Kidney glomerular epithelial cell (primary cell): Measurements from ENCODE around the gene PACS1.

Experiments used
- DNase-seq: peaks from one replicate; lab custom pipeline; 2025; lab: John Stamatoyannopoulos, UW

The PACS1 gene

DNA sequence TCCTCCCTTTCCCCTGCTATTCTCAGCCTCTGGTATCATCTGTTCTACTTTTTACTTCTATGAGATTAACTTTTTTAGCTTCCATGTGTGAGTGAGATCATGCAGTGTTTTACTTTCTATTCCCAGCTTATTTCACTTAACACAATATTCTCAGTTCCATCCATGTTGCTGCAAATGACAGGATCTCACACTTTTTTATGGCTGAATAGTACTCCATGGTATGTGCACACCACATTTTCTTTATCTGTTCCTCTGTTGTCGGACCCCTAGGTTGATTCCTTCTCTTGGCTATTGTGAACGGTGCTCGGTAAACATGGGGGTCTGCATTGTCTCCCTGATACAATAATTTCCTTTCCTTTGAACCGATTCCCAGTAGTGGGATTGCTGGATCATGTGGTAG, 117.4 kb downstream of the PACS1 start:
- DNase-seq: no peak

DNA sequence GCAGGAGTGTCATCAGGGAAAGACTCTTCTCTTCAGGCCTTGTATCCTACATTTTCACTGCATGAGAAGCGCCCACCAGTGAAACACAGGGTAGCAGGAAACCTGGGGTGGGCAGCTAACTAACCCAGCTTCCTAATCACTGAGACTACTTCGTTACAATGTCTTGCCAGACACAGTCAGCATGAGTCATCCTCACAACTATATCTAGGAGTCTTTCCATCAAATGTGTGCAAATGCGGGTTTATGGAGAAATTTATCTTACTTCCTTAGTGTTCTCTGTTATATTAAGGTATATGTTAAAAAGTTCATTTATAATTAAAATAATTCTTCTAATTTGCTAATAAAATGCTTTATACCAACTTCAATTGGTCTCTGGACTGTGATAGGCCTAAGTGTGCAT, 118.5 kb downstream of the PACS1 start:
- no peak for DNase-seq

DNA sequence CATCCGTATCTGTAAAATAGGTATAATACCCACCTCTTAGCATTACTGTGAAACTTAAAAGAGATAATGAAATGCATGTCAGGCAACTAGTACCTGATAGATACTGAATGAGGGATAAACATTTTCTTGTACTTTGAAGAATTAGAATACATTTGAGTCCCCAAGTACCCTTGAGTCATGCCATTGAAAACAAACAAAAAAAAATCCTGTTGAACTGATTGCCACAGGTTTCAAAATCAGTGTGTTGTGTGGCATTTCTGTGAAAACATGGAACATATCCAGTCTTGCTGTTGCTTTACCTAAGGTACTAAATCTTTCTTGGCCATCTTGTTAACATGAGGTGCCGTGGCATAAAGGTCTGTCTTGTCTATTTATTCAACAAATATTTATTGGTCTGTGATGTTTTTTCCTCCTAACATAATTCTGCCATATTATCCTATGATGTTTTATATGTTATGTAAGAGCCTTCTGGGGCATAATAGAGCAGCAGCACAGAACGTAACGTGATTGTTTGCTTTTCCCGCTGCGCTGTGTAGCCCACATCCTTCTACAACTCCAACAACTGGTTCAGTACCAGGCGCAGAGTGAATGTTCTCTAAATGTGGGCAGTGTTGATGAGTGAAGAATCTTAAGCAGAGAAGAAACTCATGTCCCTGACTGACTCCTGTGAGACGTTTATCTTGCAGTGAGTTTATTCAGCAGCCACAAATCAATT, 119.1 kb downstream of the PACS1 start:
- no peak for DNase-seq

DNA sequence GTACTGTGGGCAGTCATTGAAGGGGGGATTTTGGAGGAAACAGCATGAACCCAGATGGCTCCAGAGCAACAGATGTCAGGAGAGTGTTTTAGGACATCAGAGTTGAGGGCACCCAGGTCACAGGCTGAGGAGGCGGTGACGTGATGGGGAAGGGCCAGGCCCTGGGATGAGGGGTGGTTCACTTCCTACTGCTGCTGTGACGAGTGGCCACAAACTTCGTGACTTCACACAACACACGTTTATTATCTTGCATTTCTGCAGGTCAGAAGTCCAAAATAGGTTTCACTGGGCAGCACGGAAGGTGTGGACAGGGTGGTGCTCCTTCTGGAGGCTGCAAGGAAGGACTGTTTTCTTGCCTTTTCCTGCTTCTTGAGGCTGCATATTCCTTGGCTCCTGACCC, 120.7 kb downstream of the PACS1 start:
- DNase-seq: no peak

DNA sequence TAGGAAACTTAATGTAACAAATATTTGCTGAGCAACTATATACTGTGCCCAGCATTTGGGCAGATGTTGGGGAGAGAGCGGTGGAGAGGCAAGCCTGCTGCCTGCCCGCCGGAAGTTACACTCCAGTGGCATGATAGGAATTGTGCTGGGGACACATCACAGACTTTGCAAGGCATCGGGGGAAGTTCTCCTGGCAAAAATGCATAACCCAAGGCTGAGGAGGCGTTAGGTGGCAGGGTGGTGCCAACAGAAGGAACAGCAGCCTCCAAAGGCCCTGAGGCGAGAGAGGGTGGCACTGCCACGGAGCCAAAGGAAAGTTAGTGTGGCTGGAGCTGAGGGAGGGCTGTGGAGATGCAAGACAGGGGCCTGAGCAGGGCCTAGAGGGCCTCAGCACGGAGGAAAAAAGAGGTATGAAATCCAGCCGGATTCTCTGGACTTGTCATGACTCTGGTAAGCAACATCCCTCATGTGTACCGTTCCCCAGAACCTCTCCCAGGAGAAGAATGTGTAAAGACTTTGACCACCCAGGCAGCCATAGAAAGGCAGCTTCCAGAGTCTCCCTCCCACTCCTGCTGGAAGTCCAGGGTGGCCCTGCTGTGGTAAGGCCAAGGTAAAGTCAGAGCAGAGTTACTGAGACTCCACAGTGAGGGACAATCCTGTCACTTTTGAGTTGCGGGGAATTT, 122.2 kb downstream of the PACS1 start:
- no peak for DNase-seq

DNA sequence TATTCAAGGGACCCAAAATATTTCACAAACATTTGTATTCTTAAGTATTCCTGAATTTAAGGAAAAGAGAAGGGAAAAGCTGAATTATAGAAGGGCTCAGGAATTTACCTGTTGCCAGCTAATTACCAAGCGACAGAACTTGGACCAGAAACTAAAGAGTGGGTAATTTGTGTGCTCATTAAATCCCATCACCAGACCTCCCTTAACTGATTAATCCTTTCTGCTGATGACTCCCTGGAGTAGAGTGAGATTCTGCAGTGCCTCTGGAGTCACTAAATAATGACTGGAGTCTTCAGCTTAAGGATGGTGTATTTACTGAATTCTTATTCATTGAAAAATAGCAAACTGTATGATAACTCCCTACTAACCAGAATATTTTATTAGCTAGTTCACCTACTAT, 124.3 kb downstream of the PACS1 start:
- no peak for DNase-seq

DNA sequence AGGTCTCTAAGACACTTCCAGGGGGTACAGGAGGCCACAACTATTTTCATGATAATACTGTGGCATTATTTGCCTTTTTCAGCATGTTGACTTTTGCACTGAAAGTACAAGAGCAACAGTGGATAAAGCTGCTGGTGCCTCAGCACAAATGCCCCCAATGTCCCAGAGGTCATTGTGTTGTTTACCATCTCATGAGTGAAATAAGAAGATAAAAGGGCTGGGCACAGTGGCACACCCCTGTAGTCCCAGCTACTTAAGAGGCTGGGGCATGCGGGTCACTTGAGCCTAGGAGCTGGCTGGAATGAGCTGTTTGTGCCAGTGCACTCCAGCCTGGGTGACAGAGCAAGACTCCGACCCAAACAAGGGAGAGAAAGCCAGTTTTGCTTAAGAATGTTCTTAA, 125.8 kb downstream of the PACS1 start:
- DNase-seq: no peak

DNA sequence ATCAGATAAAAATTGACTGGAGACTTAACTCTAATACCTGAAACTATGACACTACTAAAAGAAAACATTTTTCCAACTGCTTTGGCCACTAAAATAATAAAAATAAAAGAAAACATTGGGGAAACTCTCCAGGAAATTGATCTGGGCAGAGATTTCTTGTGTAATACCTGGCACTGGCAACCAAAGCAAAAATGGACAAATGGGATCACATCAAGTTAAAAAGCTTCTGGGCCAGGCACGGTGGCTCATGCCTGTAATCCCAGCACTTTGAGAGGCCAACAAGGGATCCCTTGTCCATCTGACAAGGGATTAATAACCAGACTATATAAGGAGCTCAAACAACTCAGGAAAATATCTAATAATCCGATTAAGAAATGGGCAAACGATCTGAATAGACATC, 133.8 kb downstream of the PACS1 start:
- DNase-seq: no peak

DNA sequence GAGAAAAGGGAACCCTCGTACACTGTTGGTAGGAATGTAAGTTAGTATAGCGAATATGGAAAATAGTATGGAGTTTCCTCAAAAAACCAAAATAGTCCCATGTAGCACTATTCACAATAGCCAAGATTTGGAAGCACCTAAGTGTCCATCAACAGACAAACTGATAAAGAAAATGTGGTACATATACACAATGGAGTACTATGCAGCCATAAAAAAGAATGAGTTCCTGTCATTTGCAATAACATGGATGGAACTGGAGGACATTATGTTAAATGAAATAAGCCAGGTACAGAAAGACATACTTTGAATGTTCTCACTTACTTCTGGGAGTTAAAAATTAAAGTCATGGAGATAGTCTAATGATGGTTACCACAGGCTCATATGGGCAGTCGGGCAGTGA, 134.3 kb downstream of the PACS1 start:
- DNase-seq: no peak

DNA sequence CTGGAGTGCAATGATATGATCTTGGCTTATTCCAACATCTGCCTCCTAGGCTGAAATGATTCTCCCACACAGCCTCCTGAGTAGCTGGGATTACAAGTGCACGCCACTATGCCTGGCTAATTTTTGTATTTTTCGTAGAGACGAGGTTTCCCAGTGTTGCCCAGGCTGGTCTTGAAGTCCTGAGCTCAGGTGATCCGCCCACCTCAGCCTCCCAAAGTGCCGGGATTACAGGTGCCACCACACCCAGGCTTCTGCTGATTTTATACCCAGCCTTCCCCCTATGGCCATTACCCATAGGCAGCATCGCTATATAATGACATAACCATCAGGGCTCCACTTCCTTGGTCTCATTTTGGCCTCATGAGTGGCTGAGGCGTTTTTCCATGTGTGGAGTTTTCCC, 137.7 kb downstream of the PACS1 start:
- DNase-seq: no peak

DNA sequence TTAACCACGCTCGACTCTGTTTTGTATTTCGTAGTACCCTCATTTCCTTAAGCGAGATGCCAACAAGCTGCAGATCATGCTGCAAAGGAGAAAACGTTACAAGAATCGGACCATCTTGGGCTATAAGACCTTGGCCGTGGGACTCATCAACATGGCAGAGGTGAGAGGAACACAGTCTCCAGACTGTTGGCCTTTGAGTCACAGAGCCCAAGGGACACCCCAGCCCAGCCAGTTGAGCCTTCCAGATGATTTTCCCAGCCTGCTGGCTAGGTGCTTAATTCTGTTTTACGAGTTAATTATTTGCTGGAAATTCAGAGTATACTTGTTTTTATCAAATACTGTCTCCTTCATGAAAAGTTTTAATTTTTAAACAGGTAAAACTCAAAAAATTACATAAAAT, 141.0 kb downstream of the PACS1 start:
- no peak for DNase-seq

DNA sequence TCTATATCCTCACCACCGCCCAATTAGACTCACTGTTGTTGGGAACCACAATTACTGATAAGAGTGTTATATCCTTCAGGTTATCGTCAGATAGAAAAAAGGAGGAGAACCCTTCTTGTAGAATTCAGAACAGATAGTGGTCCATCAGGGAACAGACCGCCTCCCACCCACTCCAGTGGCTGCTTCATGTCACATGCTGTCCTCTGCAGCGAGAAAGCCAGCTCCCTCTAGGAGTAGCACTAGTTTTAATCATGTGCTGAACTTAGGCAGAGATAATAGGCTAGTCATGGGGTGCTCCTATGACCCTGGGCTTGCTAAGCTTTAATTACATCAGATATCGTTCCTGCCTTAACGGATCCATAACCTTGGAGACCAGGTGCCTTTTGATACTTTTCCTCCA, 146.8 kb downstream of the PACS1 start:
- no peak for DNase-seq

DNA sequence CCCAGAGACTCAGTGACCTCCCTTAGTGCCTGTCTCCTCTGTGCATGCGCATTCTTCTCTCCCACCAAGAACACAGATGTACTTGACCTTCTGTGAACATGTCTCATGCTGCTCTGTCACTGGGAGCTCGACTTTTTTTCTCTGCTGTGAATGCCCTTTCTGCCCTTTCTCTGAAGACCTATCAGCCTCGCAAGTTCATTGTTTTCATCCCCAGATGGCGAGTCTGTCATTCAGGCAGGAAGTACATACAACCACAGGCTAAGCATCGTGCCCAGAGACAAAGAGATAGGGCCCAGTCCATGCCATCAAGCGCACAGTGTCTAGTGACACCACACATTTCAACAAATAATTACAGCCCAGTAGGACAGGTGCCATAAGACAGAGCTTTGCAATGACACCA, 148.0 kb downstream of the PACS1 start:
- DNase-seq: no peak

DNA sequence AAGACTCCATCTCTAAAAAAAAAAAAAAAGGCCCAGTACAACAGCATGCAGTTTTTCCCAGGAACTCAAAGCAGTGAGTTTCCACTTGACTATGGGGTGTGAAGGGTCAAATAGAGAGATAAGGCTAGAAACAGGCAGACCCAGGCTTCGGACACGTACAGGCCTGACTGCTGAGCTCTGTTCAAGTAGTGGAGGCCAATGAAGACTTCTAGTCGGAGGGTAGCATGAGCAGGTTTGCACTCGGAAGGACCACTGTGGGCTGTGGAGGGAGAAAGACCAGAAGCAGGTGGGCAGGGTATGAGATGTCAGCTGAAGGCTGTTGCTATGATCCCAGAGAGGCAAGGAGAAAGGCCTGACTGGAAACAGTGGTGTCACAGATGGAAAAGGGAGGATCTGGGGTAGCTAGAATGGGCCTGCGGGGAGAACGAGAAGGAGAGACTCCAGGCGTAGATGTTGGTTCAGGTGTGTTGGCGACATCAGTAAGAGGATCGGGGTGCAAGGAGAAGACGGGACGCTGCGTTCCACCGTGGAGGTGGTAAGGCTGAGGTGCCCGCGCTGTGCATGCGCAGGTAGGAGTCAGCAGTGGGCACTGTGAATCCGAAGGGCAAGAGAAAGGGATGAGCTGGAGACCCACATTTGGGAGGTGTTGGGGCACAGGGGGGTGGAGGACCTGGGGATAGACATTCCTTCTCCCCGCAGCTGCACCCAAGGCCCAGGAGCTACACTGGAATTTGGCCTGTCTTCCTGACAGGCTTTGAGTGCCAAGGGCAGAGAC, 149.0 kb downstream of the PACS1 start:
- no peak for DNase-seq

DNA sequence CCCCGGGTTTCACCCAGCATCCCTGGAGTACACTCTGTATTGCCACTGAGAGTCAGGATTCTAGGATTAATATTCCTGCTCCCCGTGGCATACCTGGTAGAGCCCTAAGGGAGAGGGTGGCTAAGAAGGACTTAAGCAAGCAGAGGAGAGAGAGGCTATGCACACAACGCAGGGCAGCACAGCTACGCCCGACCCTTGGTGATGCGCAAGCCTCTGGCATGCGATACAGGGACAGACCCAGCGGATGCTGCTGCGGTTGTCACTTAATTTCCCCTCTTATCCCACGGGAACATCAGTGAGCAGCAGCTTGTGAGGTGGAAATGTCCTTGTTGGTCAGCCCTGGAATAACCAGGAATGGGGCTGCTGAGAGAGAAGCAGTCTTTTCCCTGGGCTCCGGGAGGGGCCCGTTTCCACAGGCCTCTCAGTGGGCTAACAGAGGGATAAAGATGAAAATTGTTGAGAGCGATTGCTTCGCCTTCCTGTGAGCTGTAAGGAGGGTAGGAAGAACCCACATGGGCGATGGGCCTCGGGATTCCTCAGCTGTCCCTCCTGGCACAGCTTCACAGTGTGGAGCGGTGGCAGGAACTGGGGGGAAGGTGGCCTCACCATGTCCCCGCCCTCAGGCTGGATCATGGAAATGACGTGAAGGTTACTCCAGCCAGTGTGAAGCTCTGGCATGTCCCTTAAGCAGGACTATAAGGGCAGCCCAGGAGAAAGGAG, 149.9 kb downstream of the PACS1 start:
- no peak for DNase-seq

DNA sequence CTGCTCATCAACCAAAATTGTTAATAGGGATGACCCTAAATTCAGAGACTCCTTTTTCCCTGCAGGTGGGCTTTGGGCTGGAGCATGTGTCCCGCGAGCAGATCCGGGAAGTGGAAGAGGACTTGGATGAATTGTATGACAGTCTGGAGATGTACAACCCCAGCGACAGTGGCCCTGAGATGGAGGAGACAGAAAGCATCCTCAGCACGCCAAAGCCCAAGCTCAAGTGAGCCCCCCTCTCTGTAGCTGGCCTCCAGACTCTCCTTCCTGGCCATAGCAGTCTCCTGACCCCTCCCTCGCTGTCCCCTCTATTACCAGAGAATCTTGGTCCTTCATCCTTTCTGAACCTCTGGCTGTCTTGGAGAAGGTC, 150.5 kb downstream of the PACS1 start:
- DNase-seq: no peak

DNA sequence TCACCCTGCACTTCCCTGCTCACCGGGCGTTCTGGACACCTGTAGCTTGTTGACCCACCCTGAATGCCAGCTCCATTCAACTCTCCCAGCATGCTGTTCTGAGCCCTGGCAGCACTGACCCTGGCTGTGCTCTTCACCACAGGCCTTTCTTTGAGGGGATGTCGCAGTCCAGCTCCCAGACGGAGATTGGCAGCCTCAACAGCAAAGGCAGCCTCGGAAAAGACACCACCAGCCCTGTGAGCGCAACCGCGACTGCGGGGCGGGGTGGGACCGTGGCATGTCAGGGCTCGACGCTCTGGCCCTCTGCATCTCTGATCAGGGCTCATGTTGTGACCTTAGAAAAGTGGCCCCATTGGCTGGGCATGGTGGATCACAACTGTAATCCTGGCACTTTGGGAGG, 150.9 kb downstream of the PACS1 start:
- DNase-seq: no peak

DNA sequence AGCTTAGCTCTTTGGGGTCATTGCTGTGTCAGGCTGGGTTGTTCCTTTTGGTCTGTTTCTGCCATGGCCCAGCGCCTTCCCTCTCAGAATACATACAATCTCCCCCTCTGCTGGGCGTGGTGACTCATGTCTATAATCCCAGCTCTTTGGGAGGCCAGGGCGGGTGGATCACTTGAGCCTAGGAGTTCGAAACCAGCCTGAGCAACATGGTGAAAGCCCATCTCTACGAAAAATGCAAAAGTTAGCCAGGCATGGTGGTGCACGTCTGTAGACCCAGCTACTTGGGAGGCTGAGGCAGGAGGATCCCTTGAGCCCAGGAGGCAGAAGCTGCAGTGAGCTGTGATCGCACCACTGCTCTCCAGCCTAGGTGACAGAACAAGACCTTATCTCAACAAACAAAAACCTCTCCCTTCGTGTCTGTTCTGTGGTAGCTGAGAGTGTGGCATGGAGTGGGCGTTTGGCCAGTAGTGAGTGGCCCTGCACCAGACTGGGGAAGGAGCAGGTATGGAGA, 151.7 kb downstream of the PACS1 start:
- DNase-seq: peak; percentile 5

DNA sequence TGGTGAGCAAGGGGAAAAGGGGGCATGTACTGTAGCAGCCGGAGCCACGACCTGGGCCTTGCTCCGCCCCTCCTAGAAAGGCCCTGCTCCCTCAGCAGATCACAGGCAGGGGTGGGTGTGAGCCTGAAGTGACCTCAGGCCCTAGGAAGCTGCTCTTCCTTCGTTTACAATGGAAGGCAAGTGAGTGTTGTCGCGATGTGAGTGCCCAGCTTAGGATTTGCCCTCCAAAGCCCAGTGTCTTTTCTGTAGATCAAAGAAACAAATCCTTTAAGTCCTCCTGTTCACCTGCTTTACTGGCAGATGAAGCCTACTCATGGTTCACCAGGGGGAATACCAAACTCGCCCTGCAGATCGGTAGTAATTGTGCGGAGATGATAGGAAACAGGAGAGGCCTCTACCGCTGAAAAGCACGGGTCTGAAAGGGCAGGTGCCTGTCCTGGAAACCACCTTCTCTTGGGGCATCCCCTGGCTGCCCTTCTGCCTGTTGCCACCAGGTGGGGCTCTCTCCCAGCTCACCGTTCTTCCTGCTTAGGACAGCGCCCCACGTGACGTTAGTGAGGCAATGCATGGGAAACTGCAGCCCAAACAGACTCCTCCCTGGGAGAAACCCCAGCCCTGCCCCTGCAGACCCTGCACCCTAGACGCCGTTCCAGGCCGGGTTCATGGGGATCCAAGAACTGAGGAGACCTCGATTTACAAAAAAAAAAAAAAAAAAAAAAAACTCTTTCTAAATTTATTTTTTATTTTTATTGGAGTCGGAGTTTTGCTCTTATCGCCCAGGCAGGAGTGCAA, 152.5 kb downstream of the PACS1 start:
- DNase-seq: peak; percentile 82

DNA sequence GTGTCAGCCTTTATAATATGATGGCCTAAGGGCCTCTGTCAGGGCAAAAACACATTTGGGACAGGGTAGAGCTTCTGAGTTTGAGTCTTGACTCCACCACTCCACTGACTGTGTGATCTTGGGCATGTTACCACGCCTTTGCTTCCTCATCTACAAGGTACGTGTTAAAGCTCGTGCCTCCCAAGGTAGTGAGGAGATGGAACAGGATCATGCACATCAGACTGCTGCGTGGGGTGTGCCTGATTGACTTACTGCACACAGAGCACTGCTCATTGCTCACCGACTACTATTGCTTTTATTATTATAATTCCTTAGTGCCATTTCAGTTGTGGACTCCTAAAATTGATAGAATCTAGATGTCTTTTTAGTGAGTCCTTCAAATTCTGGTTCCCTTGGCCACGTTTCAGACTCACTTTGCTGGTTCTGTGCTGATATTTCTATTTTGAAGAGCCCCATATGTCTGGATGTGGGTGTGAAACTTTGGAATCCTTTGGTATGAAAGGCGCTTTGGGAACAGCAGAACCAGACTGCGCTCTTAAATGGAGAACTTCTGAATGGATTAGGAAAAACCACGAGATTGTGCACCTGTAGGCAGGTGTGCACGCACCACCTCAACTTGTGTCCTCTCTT, 154.3 kb downstream of the PACS1 start:
- DNase-seq: no peak

DNA sequence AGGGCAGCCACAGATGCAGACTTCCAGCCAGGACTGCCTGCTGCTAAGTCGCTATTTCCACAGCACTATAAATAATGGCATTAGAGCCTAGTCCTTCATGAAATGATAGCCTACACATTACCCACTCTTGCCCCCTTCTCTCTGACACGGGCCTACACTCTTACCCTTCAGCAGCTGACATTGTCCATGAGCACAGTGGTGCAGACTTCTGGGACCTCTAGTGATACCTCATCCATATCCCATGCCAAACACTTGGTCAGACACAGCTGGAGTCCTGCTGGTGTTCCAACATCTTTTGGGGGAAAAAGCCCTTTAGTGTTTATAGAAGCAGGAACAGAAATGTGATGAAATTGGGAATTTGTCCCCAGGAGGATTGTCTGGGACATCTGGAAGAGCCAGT, 155.0 kb downstream of the PACS1 start:
- DNase-seq: no peak
